ENCODE data around the gene POLR2J. TPM values are rescaled to one million over a fixed set of nuclear protein-coding genes. Genes with fewer than 3 reads are reported as not detected.
A peak's percentile ranks its signal among the peaks of the same experiment; 100 is the strongest.

Gene POLR2J
- total RNA-seq, 1 experiment from 2014 or later = 70.0 TPM

DNA sequence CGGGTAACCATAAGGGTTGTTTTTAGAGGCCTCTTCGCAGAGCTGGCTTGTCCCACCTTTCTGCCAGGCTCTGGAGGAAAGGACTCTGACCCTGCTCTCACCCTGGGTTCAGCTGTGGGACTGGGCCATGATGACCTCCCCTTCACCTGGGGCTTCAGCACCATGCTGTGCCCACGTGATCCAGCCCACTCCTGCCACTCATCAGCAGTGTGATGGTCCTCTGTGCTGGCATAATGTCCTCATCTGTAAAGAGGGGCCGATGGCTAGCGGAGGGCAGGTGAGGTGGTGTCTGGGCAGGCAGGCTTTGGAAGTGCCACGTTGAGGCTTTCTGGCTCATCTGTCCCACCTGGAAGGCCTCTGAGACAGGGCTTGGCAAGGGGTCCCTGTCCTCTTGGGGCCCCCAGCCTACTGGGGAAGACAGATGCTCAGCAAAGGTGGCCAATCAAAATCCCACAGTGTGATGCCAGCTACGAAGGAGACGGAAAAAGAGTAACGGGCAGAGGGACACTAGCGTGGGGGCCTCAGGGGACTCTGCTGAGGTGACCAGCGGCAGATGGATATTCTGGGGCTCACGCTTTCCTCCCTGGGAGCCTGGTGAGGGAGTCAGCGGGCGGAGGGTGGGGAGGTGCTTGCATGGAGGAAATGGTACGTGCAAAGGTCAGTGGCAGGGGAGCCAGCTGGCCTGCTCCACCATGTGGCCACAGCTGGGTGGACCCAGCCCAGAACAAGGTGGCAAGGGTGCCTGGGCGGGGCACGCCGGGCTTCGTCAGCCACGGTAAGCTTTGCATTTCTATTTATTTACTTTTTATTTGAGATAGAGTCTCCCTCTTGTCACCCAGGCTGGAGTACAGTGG is 8.5 kb downstream of the POLR2J start:
- Mint-ChIP-seq H3K36me3 (ENCODE audit: insufficient read depth, unreplicated experiment) (peaks cover 45% of the 10 kb centered on the region), H3K27me3 (ENCODE audit: insufficient read depth, unreplicated experiment) (no peaks in the 10 kb centered on the region), H3K4me1 (ENCODE audit: low read depth, unreplicated experiment) (no peaks in the 10 kb centered on the region), H3K27ac (ENCODE audit: unreplicated experiment) (no peak overlapping the region), H3K4me3 (ENCODE audit: unreplicated experiment) (no peak overlapping the region), H3K9me3 (ENCODE audit: unreplicated experiment) (no peaks in the 10 kb centered on the region)
- intact Hi-C loops (cut with micrococcal nuclease; ENCODE audit: unreplicated experiment) = no loop called here
- DNase-seq = peak in 1 of 2 experiments; percentile 33
- H3K4me3 ChIP-seq (ENCODE audit: low read depth, low read length) = no peak overlapping the region
- TF ChIP-seq, protein P1, sequence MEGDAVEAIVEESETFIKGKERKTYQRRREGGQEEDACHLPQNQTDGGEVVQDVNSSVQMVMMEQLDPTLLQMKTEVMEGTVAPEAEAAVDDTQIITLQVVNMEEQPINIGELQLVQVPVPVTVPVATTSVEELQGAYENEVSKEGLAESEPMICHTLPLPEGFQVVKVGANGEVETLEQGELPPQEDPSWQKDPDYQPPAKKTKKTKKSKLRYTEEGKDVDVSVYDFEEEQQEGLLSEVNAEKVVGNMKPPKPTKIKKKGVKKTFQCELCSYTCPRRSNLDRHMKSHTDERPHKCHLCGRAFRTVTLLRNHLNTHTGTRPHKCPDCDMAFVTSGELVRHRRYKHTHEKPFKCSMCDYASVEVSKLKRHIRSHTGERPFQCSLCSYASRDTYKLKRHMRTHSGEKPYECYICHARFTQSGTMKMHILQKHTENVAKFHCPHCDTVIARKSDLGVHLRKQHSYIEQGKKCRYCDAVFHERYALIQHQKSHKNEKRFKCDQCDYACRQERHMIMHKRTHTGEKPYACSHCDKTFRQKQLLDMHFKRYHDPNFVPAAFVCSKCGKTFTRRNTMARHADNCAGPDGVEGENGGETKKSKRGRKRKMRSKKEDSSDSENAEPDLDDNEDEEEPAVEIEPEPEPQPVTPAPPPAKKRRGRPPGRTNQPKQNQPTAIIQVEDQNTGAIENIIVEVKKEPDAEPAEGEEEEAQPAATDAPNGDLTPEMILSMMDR (IDR thresholded peaks at IDR 0.05; ENCODE audit: insufficient read depth in 1 of 2, low read depth in 1 of 2, low read length in 1 of 2, severe bottlenecking in 1 of 2, unreplicated experiment in 1 of 2) = no peak
- H3K4me1 ChIP-seq = peaks cover 5% of the 10 kb centered on the region; the same call in 1 of the 2 replicates
- H3K36me3 ChIP-seq (ENCODE audit: control insufficient read depth, insufficient read depth, low read length) = no peaks in the 10 kb centered on the region; the same call in 1 of the 2 replicates
- ChIA-PET POLR2A (no interaction called here), CTCF (no interaction called here)
- BruUV-seq (replicated peaks) = no TSS peak
- no peaks in the 10 kb centered on the region for H3K9me3 ChIP-seq
- no peaks in the 10 kb centered on the region for H3K27me3 ChIP-seq (replicated peaks; ENCODE audit: control insufficient read depth, insufficient read depth, low read length)

DNA sequence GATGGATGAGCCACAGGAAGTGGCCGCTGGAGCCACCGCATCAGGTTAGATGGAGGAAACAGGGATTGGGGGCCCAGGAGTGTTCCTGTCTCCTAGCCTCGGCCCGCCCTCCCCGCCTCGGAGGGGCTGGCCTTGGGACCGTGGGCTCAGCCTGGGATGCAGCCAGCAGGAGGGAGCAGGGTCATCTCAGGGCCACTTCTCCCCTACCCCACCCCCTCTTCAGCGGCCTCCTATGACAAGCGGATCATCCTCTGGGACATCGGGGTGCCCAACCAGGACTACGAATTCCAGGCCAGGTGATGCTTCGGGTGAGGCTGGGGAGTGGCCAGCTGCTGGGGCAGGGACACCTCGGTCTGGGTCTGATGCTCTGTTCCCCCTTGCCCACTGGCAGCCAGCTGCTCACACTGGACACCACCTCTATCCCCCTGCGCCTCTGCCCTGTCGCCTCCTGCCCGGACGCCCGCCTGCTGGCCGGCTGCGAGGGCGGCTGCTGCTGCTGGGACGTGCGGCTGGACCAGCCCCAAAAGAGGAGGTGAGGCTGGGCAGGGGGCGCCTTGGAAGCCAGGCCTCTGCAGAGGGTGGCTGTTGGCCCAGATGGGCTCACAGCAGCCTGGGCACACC is 9.3 kb downstream of the POLR2J start:
- Histone ChIP-seq H3K36me3 (ENCODE audit: control insufficient read depth, insufficient read depth, low read length) (no peaks in the 10 kb centered on the region; the same call in 1 of the 2 replicates), H3K27me3 (replicated peaks; ENCODE audit: control insufficient read depth, insufficient read depth, low read length) (no peaks in the 10 kb centered on the region), H3K9me3 (no peaks in the 10 kb centered on the region), H3K4me3 (ENCODE audit: low read depth, low read length) (no peak overlapping the region), H3K4me1 (peaks cover 5% of the 10 kb centered on the region; the same call in 1 of the 2 replicates)
- peak in 1 of 2 experiments; percentile 28 for DNase-seq
- TF ChIP-seq, protein P1 (IDR thresholded peaks at IDR 0.05; ENCODE audit: insufficient read depth in 1 of 2, low read depth in 1 of 2, low read length in 1 of 2, severe bottlenecking in 1 of 2, unreplicated experiment in 1 of 2) = no peak
- intact Hi-C loops (cut with micrococcal nuclease; ENCODE audit: unreplicated experiment) = no loop called here
- ChIA-PET POLR2A (no interaction called here), CTCF (no interaction called here)
- H3K9me3 Mint-ChIP-seq (ENCODE audit: unreplicated experiment) = no peaks in the 10 kb centered on the region
- no peak overlapping the region for H3K27ac Mint-ChIP-seq (ENCODE audit: unreplicated experiment)
- no peak overlapping the region for H3K4me3 Mint-ChIP-seq (ENCODE audit: unreplicated experiment)
- no peaks in the 10 kb centered on the region for H3K27me3 Mint-ChIP-seq (ENCODE audit: insufficient read depth, unreplicated experiment)
- H3K36me3 Mint-ChIP-seq (ENCODE audit: insufficient read depth, unreplicated experiment) = peaks cover 45% of the 10 kb centered on the region
- no TSS peak for BruUV-seq (replicated peaks)
- H3K4me1 Mint-ChIP-seq (ENCODE audit: low read depth, unreplicated experiment) = no peaks in the 10 kb centered on the region

DNA sequence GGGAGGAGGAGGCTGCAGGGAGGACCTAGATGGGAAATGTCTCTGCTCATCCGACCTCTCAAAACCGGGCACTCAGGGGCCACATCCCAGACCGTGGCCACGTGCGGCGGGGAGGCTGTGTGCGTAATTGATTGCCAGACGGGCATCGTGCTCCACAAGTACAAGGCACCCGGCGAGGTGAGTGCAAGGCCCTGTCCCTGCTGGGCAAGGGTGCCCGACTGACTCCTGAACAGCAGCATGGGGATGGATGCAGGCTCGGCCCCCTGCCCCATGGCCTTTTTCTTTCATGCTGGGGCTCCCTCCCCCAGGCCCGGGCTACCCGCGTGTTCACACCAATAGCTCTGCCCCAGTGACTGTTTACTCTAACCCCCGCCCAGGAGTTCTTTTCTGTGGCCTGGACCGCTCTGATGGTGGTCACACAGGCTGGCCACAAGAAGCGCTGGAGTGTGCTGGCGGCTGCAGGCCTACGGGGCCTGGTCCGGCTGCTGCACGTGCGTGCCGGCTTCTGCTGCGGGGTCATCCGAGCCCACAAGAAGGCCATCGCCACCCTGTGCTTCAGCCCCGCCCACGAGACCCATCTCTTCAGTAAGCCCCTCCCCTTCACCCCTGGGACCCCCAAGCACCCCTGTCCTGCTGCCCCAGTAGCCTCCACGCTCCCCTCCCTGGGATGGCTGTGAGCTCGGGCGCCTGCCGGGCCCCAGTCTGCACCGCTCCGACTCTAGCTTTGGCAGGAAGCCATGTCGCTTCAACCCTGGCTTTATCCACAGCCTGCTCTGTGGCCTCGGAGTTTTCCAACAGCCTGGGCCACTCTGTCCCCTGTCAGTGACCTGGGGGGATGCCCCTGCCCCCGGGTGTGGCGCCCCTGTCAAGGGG is 10.0 kb downstream of the POLR2J start:
- peak in 1 of 2 experiments; percentile 33 for DNase-seq
- Histone ChIP-seq H3K4me3 (ENCODE audit: low read depth, low read length) (no peak overlapping the region), H3K36me3 (ENCODE audit: control insufficient read depth, insufficient read depth, low read length) (no peaks in the 10 kb centered on the region; the same call in 1 of the 2 replicates), H3K4me1 (peaks cover 5% of the 10 kb centered on the region; the same call in 1 of the 2 replicates), H3K27me3 (replicated peaks; ENCODE audit: control insufficient read depth, insufficient read depth, low read length) (no peaks in the 10 kb centered on the region), H3K9me3 (no peaks in the 10 kb centered on the region)
- ChIA-PET CTCF (no interaction called here), POLR2A (no interaction called here)
- intact Hi-C loops (cut with micrococcal nuclease; ENCODE audit: unreplicated experiment) = no loop called here
- BruUV-seq (replicated peaks) = no TSS peak
- H3K36me3 Mint-ChIP-seq (ENCODE audit: insufficient read depth, unreplicated experiment) = peaks cover 45% of the 10 kb centered on the region
- no peak overlapping the region for H3K4me3 Mint-ChIP-seq (ENCODE audit: unreplicated experiment)
- H3K9me3 Mint-ChIP-seq (ENCODE audit: unreplicated experiment) = no peaks in the 10 kb centered on the region
- H3K27me3 Mint-ChIP-seq (ENCODE audit: insufficient read depth, unreplicated experiment) = no peaks in the 10 kb centered on the region
- H3K27ac Mint-ChIP-seq (ENCODE audit: unreplicated experiment) = no peak overlapping the region
- TF ChIP-seq, protein P1 (IDR thresholded peaks at IDR 0.05; ENCODE audit: insufficient read depth in 1 of 2, low read depth in 1 of 2, low read length in 1 of 2, severe bottlenecking in 1 of 2, unreplicated experiment in 1 of 2) = no peak
- H3K4me1 Mint-ChIP-seq (ENCODE audit: low read depth, unreplicated experiment) = peaks cover 6% of the 10 kb centered on the region
